ENCODE measurements around the gene CNIH4.
A peak's percentile ranks its signal among the peaks of the same experiment; 100 is the strongest.

CNIH4 gene

DNA sequence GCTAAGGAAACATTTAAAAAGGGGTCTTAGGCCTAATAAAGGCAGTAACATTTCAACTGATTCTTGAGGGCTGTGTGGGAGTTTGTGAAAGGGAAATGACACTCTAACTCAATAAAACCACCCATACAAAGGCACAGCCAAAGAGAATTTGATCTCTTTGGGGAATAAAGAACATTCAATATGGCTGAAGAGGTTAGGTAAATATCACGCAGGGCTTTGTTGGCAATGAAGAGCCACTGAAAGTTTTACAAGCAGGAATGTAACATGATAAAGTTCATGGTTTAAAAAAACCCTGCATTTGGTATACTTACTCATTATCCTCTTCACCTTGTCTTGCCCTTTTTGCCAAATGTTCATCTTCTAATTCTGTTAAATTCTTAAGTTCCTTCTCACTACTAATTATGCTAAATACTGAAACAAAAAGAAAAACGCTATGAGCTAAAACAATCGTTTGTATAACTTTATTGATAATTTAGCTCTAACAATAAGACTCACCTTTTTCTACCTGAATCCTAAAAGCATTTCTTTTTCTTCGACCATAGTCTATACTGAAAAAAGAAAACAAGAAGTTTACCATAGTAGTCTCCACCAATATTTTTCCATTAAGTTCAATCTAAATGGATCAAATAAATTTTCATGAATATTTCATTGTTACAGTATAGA is 39.2 kb upstream of the CNIH4 start:
- H3K9me3 ChIP-seq (ENCODE audit: control insufficient read depth, insufficient read depth, low read length): no peaks in the 10 kb centered on the region
- no peaks in the 10 kb centered on the region for H3K4me1 ChIP-seq (ENCODE audit: control insufficient read depth, low read length)
- H3K4me3 ChIP-seq (ENCODE audit: low read length): no peak overlapping the region
- H3F3A ChIP-seq (ENCODE audit: control insufficient read depth, insufficient read depth): no peaks in the 10 kb centered on the region
- no peaks in the 10 kb centered on the region for H3K27me3 ChIP-seq (ENCODE audit: control insufficient read depth, low read length)
- H4K20me1 ChIP-seq (ENCODE audit: control insufficient read depth, insufficient read depth, low read depth, low read length): no peaks in the 10 kb centered on the region
- no peak overlapping the region for H3K4me2 ChIP-seq (ENCODE audit: low read length)
- peaks cover 28% of the 10 kb centered on the region for H3K79me2 ChIP-seq (ENCODE audit: control insufficient read depth, low read length)
- H3K27ac ChIP-seq (ENCODE audit: low read depth, low read length): no peak overlapping the region
- TF ChIP-seq EZH2phosphoT487 (IDR thresholded peaks at IDR 0.05; ENCODE audit: borderline replicate concordance, low read length): no peak
- peaks cover 35% of the 10 kb centered on the region for H3K36me3 ChIP-seq (ENCODE audit: control insufficient read depth, low read length)
- no peaks in the 10 kb centered on the region for H3K9me2 ChIP-seq (replicated peaks; ENCODE audit: control insufficient read depth, low read length)

DNA sequence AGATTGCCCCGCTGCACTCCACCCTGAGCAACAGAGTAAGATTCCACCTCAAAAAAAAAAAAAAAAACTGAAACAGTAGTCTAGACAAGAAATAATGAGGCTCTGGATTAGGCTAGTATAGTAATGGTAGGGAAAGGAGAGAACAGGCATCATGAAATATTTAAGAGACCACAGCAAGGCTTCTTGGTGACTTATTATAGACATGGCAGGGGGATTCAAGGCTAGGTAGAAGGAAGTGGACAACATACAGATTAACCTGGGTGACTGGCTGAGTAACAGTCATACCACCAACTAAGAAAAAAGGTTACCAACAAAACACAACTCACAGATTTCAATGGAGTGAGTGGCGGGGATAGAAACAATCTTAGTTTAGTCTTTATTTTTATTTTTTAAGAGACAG is 35.0 kb upstream of the CNIH4 start:
- H3K4me2 ChIP-seq (ENCODE audit: low read length): no peak overlapping the region
- H3K36me3 ChIP-seq (ENCODE audit: control insufficient read depth, low read length): peaks cover 26% of the 10 kb centered on the region
- TF ChIP-seq, protein P1, sequence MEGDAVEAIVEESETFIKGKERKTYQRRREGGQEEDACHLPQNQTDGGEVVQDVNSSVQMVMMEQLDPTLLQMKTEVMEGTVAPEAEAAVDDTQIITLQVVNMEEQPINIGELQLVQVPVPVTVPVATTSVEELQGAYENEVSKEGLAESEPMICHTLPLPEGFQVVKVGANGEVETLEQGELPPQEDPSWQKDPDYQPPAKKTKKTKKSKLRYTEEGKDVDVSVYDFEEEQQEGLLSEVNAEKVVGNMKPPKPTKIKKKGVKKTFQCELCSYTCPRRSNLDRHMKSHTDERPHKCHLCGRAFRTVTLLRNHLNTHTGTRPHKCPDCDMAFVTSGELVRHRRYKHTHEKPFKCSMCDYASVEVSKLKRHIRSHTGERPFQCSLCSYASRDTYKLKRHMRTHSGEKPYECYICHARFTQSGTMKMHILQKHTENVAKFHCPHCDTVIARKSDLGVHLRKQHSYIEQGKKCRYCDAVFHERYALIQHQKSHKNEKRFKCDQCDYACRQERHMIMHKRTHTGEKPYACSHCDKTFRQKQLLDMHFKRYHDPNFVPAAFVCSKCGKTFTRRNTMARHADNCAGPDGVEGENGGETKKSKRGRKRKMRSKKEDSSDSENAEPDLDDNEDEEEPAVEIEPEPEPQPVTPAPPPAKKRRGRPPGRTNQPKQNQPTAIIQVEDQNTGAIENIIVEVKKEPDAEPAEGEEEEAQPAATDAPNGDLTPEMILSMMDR (IDR thresholded peaks at IDR 0.05; ENCODE audit: low read depth, low read length, poor library complexity, severe bottlenecking): no peak
- no peak for TF ChIP-seq EZH2phosphoT487 (IDR thresholded peaks at IDR 0.05; ENCODE audit: borderline replicate concordance, low read length)
- H3K4me1 ChIP-seq (ENCODE audit: control insufficient read depth, low read length): no peaks in the 10 kb centered on the region
- H4K20me1 ChIP-seq (ENCODE audit: control insufficient read depth, insufficient read depth, low read depth, low read length): no peaks in the 10 kb centered on the region
- no peaks in the 10 kb centered on the region for H3K27me3 ChIP-seq (ENCODE audit: control insufficient read depth, low read length)
- H3K9me2 ChIP-seq (replicated peaks; ENCODE audit: control insufficient read depth, low read length): no peaks in the 10 kb centered on the region
- no peaks in the 10 kb centered on the region for H3F3A ChIP-seq (ENCODE audit: control insufficient read depth, insufficient read depth)
- H3K9me3 ChIP-seq (ENCODE audit: control insufficient read depth, insufficient read depth, low read length): no peaks in the 10 kb centered on the region
- H3K4me3 ChIP-seq (ENCODE audit: low read length): no peak overlapping the region
- no peak overlapping the region for H3K27ac ChIP-seq (ENCODE audit: low read depth, low read length)
- peaks cover 64% of the 10 kb centered on the region for H3K79me2 ChIP-seq (ENCODE audit: control insufficient read depth, low read length)

DNA sequence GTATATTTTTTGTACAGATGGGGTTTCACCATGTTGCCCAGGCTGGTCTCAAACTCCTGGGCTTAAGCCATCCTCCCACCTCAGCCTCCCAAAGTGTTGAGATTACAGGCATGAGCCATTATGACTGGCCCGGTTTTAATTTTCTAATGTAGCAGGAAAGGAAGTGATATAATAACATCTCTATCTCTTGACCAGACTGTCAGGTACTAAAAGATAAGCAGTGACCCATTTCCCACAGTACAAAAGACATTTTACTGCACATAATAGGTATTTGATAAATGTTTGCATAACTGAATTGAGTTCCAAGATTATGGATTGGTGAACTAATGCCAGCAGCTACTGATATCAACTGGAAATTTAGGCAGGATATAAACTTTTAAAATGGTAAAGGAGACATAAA is 30.7 kb upstream of the CNIH4 start:
- no peaks in the 10 kb centered on the region for H3F3A ChIP-seq (ENCODE audit: control insufficient read depth, insufficient read depth)
- no peak overlapping the region for H3K4me2 ChIP-seq (ENCODE audit: low read length)
- H3K79me2 ChIP-seq (ENCODE audit: control insufficient read depth, low read length): peaks cover 87% of the 10 kb centered on the region
- TF ChIP-seq, protein P1 (IDR thresholded peaks at IDR 0.05; ENCODE audit: low read depth, low read length, poor library complexity, severe bottlenecking): no peak
- TF ChIP-seq EZH2phosphoT487 (IDR thresholded peaks at IDR 0.05; ENCODE audit: borderline replicate concordance, low read length): no peak
- H3K4me1 ChIP-seq (ENCODE audit: control insufficient read depth, low read length): peaks cover 12% of the 10 kb centered on the region
- H3K36me3 ChIP-seq (ENCODE audit: control insufficient read depth, low read length): peaks cover 29% of the 10 kb centered on the region
- no peak overlapping the region for H3K27ac ChIP-seq (ENCODE audit: low read depth, low read length)
- no peaks in the 10 kb centered on the region for H4K20me1 ChIP-seq (ENCODE audit: control insufficient read depth, insufficient read depth, low read depth, low read length)
- no peak overlapping the region for H3K4me3 ChIP-seq (ENCODE audit: low read length)
- no peaks in the 10 kb centered on the region for H3K27me3 ChIP-seq (ENCODE audit: control insufficient read depth, low read length)
- H3K9me3 ChIP-seq (ENCODE audit: control insufficient read depth, insufficient read depth, low read length): no peaks in the 10 kb centered on the region
- no peaks in the 10 kb centered on the region for H3K9me2 ChIP-seq (replicated peaks; ENCODE audit: control insufficient read depth, low read length)

DNA sequence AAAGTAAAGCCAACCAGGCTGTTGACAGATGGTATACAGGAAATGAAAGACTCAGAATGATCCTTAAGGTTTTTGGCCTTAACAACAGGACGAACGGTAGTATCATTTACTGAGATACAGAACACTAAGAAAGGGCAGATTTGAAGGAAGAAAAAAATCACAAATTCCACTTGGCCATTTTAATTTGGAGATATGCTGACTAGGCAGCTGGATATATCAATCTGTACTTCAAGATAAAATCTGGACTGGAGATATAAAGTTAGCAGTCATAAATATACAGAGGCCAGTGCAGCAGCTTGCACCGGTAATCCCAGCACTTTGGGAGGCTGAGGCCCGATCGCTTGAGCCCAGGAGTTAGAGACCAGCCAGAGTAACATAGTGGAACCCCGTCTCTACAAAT is 28.0 kb upstream of the CNIH4 start:
- no peaks in the 10 kb centered on the region for H3K9me3 ChIP-seq (ENCODE audit: control insufficient read depth, insufficient read depth, low read length)

More for the DNA sequence above, 28.0 kb upstream of the CNIH4 start:
- TF ChIP-seq, protein P1 (IDR thresholded peaks at IDR 0.05; ENCODE audit: low read depth, low read length, poor library complexity, severe bottlenecking): no peak
- TF ChIP-seq EZH2phosphoT487 (IDR thresholded peaks at IDR 0.05; ENCODE audit: borderline replicate concordance, low read length): no peak
- H3K79me2 ChIP-seq (ENCODE audit: control insufficient read depth, low read length): peaks cover 63% of the 10 kb centered on the region
- no peaks in the 10 kb centered on the region for H4K20me1 ChIP-seq (ENCODE audit: control insufficient read depth, insufficient read depth, low read depth, low read length)
- H3K9me2 ChIP-seq (replicated peaks; ENCODE audit: control insufficient read depth, low read length): no peaks in the 10 kb centered on the region
- peak overlapping the region; percentile 58 for H3K4me2 ChIP-seq (ENCODE audit: low read length)
- peaks cover 29% of the 10 kb centered on the region for H3K4me1 ChIP-seq (ENCODE audit: control insufficient read depth, low read length)
- peak overlapping the region; percentile 81 for H3K4me3 ChIP-seq (ENCODE audit: low read length)
- no peak overlapping the region for H3K27ac ChIP-seq (ENCODE audit: low read depth, low read length)
- no peaks in the 10 kb centered on the region for H3F3A ChIP-seq (ENCODE audit: control insufficient read depth, insufficient read depth)
- H3K27me3 ChIP-seq (ENCODE audit: control insufficient read depth, low read length): no peaks in the 10 kb centered on the region
- peaks cover 29% of the 10 kb centered on the region for H3K36me3 ChIP-seq (ENCODE audit: control insufficient read depth, low read length)
